ENCODE measurements around the gene COL23A1.

GRCh38 chr5:178259623-178260536 is 330.3 kb downstream of the COL23A1 start:
- TF ChIP-seq, protein P1, sequence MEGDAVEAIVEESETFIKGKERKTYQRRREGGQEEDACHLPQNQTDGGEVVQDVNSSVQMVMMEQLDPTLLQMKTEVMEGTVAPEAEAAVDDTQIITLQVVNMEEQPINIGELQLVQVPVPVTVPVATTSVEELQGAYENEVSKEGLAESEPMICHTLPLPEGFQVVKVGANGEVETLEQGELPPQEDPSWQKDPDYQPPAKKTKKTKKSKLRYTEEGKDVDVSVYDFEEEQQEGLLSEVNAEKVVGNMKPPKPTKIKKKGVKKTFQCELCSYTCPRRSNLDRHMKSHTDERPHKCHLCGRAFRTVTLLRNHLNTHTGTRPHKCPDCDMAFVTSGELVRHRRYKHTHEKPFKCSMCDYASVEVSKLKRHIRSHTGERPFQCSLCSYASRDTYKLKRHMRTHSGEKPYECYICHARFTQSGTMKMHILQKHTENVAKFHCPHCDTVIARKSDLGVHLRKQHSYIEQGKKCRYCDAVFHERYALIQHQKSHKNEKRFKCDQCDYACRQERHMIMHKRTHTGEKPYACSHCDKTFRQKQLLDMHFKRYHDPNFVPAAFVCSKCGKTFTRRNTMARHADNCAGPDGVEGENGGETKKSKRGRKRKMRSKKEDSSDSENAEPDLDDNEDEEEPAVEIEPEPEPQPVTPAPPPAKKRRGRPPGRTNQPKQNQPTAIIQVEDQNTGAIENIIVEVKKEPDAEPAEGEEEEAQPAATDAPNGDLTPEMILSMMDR (IDR thresholded peaks at IDR 0.05) = no peak
- TF ChIP-seq POLR2A (IDR thresholded peaks at IDR 0.05) (no peak), EP300 (IDR thresholded peaks at IDR 0.05) (no peak)

Measured in tibial nerve (tissue), 4 donors.